ENCODE results near the gene ZNF532.
"Not testable (repeated sequence)": the region's sequence is repeated elsewhere in the genome, so short reads cannot be mapped to it uniquely, and the experiment has no call there.

ZNF532 gene

DNA sequence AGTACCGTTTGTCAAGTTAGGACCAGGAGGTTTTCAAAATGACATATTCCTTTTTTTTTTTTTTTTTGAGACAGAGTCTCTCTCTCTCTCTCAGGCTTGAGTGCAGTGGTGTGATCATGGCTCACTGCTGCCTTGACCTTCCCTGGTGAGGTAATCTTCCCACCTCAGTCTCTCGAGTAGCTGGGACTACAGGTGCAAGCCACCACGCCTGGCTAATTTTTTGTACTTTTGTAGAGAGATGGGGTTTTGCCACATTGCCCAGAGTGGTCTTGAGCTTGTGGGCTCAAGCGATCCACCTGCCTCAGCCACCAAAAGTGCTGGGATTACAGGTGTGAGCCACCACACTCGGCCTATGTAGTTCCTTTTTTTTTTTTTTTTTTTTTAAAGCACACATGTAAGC, 147.1 kb downstream of the ZNF532 start:
- DNase-seq = no peak

DNA sequence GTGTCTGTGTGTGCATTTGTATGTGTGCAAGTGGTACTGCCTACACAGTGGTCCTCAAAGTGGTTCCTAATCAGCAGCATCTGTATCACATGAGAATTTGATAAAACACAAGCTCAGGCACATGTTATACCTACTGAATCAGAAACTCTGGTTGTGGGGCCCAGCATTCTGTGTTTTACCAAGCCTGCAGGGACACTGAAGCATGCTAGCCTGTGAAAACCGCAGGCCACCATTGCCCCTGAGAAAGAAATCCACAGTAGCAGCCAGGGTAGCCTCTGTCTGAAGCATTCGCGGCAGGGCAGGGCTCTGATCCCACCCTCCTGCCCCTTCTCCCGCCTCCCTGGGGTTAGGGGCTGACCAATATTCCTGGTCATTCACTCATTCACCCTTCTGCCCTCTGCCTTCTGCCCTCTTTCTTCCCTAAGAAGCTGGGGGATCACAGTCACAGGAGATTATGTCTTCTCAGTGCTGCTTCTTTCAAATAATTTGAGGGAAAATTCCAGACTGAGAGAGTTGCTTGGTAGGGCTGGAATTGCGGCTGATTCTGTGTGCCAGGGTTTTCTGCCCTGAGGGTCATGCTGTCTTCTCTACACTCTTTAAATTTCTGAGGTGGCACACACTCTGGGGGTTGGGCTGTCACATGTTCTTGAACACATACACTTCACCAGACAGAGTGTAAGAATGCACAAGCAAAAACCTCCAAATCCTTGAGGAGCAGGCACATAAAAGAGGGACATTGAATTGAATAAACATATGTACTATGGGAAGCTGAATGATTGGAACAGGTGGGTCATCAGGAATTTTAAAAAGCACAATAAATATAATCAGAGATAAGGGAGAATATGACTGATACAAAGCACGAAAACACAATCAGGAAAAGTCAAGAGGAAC, 148.4 kb downstream of the ZNF532 start:
- DNase-seq = no peak

DNA sequence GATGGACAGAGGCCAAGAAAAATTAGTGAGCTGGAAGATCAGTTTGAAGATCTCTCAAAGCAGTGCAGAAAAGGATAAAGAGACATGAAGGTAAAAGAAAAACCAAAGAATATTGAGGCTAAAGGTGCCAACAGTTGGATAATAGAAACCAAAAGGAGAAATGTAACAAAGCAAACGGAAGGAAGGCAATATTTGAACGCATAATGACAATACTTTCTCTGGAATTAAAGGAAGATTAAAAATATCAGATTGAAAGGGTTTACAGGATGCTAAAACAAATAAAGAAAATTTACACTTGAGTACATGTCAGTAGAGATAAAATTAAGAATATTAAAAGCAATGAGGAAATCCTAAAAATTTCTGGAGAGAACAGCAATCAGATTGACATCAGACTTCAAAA, 149.1 kb downstream of the ZNF532 start:
- DNase-seq = no peak

DNA sequence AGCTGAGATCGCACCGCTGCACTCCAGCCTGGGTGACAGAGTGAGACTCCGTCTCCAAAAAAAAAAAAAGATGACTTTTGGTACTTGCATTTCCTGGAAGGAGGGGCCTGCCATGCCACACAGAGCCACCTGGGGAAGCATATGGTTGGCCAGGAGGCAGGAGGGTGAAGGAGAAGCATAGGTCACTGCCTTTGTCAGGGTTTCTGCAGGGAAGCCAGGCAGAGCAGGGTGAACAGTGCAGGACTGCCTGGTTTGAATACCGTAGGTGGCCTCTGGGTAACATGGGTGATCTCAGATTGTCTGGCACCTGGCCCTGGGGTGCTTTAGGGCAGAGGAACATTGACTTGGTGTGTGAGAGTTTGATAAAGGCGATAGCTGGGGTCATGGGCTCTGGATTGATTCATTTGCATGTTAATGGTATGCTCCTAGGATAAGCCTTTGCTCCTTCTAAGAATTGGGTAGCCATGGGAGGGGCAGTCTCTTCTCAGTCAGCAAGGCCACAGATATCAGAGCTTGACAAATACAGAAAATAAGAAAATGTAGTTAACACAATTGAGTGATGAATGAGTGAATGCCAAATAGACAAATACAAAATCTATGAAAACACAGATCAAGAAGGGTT, 151.0 kb downstream of the ZNF532 start:
- no peak for DNase-seq

DNA sequence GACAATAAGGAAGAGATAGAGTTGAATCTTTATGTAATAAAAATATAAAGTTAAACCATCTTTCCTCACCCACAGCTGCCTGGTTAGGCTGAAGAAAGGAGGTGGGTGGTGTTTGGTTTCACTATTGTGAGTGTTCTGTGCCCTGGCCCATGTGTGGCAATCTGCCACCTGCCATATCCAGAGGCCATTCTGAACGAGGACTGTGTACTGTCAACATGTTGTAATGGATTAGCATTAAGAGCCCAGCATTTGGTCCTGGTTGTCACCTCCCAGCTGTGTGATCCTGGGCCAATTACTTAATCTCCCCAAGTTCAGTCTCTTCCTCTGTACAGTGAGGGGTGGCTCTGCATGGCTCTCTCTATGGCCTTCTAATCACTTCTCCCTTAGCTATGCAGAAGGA, 156.8 kb downstream of the ZNF532 start:
- peak; percentile 35 for DNase-seq

DNA sequence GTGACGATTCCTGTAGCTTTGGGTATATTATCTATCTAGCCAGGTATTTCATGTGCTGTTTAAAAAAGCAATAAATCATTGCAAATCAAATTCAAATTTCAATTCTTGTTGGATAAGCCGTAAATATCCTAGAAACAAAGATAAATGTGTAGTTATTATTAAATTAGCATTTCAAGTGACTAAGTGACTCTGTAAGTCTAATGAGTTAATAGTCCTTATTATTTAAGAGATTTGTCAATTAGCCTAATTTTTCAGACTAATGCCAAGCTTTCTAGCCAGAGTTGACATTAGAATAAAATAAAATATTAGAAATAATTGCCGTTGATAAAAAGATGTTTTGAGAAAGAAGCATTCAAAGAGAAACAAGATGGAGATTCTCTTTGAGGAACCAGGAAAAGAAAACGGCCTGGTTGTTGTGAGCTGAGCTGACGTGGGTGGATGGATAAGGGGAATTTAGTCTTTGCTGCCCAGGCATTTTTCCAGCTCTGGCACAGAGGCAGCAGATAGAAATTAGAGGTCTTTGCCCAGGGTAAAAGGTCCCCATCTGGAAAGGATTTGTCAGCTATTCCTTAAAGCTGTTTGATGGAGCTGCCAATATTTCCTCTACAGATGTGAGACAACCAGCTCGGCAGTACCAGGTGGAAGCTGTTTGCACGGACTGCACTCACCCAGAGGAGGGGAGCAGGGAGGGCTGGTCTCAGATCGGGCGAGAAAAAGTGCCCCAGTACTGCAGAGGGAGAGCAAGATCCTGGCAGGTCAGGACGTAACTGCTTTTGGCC, 157.7 kb downstream of the ZNF532 start:
- no peak for DNase-seq

DNA sequence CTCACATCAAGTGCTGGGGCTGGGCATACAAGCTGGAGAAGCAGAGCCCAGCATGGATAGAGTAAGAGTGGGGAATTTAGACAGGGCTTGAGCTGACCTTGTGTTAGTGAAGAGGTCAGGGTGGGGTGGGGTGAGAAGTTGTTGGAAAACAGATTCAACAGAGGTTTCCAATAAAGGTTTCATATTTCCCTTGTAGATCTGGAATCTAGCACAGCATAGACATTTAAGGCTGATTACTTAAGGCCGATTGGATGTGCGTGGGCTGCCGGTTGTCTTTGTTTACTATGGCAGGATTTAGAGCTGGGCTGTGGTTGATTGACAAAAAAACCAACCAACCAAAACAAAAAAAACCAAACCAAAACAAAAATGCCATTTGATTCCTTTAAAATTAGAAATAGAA, 160.2 kb downstream of the ZNF532 start:
- peak; percentile 33 for DNase-seq

DNA sequence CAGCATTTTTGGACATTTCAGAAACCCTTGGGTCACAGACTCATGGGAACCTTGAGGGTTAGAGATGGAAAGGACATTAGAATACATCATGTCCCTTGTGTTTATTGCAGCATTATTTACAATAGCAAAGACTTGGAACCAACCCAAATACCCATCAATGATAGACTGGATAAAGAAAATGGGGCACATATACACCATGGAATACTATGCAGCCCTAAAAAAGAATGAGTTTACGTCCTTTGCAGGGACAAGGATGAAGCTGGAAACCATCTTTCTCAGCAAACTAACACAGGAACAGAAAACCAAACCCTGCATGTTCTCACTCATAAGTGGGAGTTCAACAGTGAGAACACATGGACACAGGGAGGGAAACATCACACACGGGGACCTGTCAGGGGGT, 160.9 kb downstream of the ZNF532 start:
- not testable (repeated sequence) for DNase-seq

DNA sequence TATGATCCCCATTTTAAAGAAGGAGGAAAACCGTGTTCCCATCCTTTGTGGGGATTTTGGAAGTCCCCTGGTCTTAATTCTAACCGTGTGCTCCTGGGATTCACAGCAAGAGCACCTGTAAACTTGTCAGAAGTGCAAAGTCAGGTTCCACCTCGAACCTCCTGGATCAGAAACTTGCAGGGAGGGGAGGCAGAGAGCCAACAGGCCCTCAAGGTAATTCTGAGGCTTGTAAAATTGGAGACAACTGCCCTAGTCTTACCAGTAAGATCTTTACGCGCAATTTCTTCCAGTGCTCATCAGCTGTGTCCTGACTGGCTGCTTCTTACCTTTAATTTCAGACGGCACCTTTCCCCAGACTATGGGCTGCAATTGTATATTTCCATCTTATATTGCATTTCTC, 161.7 kb downstream of the ZNF532 start:
- DNase-seq = no peak

DNA sequence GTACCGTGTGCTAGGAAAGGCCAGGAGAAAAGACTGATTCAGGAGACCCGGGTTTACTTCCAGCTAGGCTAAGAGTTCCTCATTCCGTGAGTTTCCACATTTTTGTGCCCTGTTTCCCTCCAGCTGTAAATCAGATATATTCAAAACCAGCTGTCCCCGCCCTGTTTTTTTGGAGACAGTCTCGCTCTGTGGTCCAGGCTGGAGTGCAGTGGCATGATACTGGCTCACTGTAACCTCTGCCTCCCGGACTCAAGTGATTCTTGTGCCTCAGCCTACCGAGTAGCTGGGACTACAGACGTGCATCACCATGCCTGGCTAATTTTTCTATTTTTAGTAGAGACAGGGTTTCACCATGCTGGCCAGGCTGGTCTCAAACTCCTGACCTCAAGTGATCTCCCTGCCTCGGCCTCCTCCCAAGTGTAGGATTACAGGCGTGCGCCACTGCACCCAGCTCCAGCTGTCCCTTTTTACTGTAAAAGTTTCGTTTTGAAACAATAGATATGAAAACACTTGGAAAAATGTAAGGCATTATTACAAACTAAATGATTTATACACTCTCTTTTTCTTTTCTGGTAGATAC, 162.2 kb downstream of the ZNF532 start:
- DNase-seq = no peak

DNA sequence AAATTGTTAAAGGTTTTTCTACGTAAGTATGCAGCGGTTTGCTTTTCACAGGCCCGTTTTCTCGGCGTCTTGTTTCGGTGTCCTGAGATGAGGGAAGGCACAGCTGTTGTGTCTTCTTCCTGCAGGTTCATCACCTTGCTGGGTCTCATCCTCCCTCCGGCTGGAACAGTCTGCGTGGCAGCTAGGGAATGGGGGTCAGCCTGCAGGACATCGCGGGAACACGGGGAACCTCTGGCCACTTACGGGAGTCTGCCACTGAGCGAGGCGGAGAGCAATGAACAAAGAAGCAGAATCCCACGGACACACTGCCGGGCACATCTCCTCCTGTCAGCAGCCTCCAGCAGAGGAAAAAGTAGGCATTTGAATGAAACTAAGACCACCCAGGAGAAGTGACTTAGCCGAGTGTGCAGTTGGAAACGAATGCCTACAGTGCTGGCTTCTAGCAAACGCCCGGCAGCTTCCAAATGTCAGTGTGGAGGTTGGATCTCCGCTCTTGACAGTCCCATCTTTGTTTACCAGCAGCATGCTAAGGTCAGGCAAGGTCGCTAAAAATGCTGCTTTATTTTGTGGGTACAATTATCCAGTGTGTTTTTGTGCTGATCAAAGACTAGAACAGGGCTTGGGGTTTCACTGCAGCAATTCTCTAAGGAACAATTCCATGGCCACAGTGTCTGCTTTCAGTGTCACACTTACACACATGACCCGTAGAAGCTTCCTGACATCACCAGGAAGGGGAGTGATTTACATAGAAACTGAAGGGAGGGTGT, 165.2 kb downstream of the ZNF532 start:
- DNase-seq = no peak

DNA sequence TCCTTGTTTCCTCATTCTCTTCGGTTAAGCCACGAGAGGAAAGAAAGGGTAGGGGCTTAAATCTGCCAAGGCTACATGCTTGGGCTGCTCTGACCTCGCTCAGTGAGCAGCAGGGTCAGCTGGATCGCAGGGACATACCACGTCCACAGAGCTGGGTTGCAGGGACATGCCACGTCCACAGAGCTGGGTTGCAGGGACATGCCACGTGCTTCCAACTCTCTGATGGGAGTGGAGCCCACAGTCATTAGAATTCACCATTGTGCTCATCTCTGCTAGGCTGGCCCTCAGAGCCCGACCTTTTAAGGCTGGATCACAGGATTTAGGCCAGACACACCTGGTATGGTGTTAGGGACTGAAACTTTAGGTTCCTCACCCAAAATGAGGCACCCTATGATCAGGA, 167.6 kb downstream of the ZNF532 start:
- DNase-seq = no peak

DNA sequence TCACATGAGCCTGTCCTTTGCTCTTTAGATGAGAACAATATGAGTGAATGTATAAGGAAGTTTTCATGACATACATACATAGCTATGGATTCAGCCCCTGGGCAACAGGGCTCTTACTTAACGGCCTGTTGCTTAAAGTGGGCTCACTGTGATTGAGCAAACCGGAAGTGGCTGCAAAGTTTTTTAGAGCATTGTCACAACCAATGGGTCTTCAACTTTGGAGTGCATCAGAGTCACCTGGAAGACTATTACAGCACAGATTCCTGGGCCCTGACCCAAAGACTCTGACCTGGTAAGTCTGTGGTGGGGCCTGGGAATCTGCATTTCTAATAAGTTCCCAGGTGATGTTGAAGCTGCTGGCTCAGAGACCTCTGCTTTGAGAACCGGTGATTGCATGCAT, 168.7 kb downstream of the ZNF532 start:
- no peak for DNase-seq

DNA sequence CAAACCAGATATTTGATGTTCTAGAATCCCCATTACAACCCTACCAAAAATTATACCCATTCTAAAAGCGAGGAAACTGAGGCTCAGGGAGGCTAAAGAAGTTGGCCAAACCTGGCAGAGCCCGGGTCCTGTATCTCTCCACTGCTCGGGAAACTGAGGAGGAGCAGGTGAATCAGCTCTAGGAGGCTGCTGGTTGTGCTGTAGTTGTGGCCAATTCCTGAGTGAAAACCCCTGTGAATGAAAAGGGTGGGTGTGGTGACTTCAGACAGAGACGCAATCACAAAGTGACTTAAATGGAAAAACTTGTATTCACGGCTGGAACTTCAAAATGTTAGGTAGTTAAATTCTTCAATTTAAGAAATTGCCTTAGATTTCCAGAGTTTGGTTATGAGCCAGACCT, 169.3 kb downstream of the ZNF532 start:
- DNase-seq = no peak

DNA sequence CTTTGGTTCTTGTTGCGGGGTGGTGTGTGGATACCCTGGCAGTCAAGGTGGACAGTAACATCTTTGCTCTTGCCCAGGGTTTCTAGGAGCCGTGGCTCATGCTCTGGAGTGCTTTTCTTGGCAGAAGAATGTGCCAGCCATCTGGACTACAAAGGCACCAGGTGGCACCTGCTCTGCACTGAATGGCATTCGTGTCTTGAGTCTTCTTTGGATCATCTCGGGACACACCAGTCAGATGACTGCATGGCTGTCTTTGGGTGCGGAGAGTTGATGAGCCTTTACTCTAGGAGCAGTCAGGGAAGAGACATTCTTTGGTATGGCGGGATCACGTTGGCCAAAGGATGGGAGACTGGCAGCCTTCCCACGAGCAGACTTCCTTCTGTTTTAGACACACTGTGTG, 170.9 kb downstream of the ZNF532 start:
- no peak for DNase-seq

Data from NCI-H146 (cell line).